Measurements from ENCODE around the gene SLC6A3.

The SLC6A3 gene

GRCh38 chr5:1412163-1412562 lies 33.1 kb downstream of the SLC6A3 start:
- DNase-seq = no peak
- no peak for TF ChIP-seq GATA1 (IDR thresholded peaks at IDR 0.05; ENCODE audit: low read depth, low read length)
- no peak for TF ChIP-seq POLR2A (IDR thresholded peaks at IDR 0.05; ENCODE audit: low read length)

DNA sequence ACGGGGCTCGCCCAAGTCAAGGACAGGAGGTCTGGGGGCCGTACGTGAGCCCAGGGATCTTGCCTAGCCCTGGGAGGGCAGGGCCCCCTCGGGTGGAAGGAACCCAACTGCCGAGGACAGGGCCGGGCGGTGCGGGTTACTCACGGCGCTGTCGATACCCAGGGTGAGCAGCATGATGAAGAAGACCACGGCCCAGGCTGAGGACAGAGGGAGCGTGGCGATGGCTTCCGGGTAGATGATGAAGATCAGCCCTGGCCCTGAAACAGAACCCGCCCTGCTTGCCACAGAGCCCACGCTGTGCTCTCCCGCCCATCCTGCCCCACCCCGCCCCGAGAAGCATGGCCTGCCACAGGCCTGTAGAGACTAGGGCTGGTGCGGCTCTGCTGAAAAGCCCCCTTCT lies 34.1 kb downstream of the SLC6A3 start:
- no peak for DNase-seq
- no peak for TF ChIP-seq GATA1 (IDR thresholded peaks at IDR 0.05; ENCODE audit: low read depth, low read length)
- no peak for TF ChIP-seq POLR2A (IDR thresholded peaks at IDR 0.05; ENCODE audit: low read length)

DNA sequence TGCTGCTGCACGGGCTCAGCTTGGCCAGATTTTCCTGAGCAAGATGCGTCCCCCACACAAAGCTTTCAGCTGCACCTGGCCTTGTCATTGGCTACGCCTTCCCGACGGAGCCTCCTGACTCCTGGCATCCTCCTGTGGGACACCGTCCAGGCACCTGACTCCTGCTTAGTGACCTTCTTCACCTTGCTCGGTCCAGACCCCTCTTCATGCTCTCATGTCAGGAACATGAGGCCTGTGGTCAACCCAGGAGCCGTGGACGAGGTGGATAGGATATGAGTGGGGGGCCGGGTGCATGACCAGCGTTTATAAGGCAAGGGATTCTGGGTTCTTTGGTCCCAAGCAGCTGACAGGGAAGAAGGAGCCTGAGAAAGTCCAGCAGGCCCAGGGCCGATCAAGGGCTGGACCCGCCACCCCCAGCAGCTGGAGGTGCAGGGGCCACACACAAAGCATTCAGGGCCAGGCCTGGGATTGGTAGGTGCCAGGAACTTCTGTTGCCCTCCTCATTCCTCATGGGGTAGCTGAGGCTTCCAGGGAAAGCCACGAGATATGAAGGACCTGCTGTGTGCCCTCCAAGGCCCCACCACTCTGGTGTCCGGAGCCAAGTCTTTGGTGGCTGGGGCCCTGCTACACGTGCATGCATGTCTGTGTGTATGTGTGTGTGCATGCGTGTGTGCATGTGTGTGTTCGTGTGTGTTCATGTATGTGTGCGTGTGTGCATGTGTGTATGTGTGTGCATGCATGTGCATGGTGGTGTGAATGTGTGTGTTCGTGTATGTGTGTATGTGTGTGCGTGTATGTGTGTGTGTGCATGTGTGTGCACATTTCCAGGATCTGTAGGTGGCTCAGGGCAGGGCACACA lies 34.9 kb downstream of the SLC6A3 start:
- TF ChIP-seq POLR2A (IDR thresholded peaks at IDR 0.05; ENCODE audit: low read length) (no peak), GATA1 (IDR thresholded peaks at IDR 0.05; ENCODE audit: low read depth, low read length) (no peak)
- no peak for DNase-seq

DNA sequence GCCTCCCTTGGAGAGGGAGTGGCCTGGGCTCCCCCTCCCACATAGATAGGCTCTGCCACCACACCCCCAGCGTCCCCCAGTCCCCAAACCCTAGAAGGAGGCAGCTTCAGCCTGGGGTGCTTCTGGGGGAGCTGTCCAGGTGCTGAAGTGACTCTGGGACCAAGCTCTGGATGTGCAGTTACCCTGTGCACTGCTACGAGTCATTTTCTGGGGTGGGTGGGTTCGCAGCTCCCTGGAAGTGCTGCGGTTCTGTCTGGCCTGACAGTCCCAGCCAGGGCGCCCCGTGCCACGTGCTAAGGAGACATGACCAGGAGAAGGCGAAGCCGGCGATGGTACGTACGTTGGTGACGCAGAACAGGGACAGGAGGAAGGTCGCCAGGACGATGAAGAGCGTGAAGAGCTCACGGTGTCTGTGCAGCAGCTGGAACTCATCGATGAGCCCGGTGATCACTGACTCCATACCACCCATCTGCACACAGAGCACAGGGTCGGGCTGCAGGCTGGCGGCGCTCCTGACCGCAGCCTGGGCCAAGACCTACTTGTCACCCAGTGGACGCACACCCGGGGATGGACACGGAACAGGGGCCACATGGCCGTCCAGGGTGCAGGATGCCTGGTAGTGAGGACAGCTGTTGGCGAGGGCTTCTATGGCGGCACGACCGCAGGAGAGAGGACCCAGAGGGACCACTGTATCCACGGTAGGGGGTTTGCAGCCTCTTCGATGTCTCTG lies 35.7 kb downstream of the SLC6A3 start:
- peak; percentile 24 to 26 for DNase-seq
- TF ChIP-seq GATA1 (IDR thresholded peaks at IDR 0.05; ENCODE audit: low read depth, low read length) (no peak), POLR2A (IDR thresholded peaks at IDR 0.05; ENCODE audit: low read length) (no peak)

GRCh38 chr5:1406681-1407640 lies 38.3 kb downstream of the SLC6A3 start:
- DNase-seq = no peak
- TF ChIP-seq POLR2A (IDR thresholded peaks at IDR 0.05; ENCODE audit: low read length) (no peak), GATA1 (IDR thresholded peaks at IDR 0.05; ENCODE audit: low read depth, low read length) (no peak)

DNA sequence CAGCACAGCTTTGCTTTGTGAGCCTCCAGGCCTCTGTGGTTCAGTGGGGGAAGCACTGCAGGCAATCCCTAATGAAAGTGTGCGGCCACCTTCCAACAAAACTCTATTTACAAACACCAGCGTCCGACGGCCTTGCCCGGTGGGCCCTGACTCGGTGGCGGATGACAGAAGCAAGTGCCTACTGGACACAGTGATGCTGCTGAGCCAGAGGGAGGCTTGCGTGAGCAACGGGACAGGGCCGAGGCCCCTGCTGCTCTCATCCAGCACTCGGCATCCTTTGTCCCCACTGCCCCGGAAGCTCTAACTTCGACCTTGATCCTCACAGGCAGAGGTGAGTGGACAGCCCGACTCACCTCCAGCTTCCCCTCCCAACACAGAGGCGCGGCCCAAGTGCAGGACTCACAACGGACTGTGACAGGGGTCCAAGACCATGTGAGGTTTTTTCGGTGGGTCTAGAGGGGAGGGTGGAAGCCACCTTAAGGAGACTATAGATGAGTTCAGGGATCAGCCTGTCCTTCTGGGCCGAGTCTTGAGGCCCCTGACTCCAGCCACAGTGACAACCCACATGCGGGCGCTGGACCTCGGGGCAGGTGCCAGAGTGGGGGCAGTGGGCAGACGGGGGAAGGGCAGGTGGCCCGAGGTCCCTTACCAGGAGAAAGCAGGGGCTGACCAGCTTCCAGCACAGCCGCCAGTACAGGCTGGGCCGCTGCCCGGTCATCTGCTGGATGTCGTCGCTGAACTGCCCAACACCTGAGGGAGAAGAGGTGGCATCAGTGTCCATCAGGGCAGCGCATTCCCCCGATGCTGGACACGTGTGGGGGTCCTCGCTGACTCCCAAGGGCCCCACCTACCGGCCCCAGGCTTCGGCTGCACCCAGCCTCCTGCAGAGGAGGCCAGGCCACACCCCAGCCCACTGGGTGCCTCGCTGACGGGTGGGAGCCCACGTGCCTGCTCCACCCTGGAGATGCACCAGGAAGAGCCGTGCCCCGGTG lies 39.4 kb downstream of the SLC6A3 start:
- no peak for TF ChIP-seq GATA1 (IDR thresholded peaks at IDR 0.05; ENCODE audit: low read depth, low read length)
- TF ChIP-seq POLR2A (IDR thresholded peaks at IDR 0.05; ENCODE audit: low read length) = no peak
- DNase-seq = no peak

- TF ChIP-seq GATA1 (IDR thresholded peaks at IDR 0.05; ENCODE audit: low read depth, low read length) (no peak), POLR2A (IDR thresholded peaks at IDR 0.05; ENCODE audit: low read length) (no peak)
- DNase-seq = no peak
Observed at GRCh38 chr5:1405121-1405520, 40.1 kb downstream of the SLC6A3 start.

DNA sequence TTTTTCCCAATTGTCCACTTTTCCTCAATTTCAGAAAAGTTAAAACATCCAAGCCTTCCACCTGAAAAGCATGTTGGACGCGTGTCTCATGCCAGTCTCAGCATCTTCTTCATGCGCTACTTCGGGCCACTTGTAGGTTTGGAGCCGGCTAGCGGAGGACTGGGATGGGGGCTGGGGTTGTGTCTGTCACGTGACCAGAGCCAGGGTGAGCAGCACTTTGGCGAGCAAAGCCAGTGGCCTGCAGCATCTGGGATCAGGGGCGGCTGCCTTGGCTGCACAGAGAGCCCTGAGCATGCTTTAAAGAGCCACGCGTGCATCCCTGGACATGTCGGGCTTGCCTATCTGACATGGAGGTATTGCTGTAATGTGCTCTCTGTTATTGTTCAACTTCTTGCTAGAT lies 41.2 kb downstream of the SLC6A3 start:
- TF ChIP-seq POLR2A (IDR thresholded peaks at IDR 0.05; ENCODE audit: low read length) (no peak), GATA1 (IDR thresholded peaks at IDR 0.05; ENCODE audit: low read depth, low read length) (no peak)
- DNase-seq = no peak

DNA sequence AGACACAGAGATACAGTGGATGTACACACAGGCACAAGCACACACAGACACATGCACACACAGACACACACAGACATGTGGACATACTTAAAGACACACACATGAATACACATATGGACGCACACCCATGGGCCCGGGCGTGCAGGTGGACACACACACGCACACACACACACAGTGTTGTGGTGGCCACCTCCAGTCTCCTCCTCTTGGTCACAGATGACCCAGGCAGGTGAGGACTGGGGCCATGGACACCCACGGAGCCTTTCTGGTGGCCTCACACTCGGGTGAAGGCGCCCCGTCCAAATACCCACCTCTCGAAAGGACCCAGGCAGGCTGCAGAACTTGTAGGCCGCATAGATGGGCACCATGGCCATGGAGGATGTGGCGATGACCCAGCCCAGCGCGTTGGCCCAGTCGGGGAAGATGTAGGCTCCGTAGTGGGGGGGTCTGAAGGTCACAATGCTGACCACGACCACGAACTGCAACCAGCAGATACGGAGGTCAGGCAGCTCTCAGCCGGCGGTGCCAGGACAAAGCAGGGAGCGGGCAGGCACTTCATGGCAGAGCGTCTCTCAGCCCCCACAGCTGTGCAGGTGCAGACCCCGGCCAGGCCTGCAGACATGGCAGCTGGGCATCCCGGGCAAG lies 42.5 kb downstream of the SLC6A3 start:
- DNase-seq = no peak
- TF ChIP-seq POLR2A (IDR thresholded peaks at IDR 0.05; ENCODE audit: low read length) = no peak
- TF ChIP-seq GATA1 (IDR thresholded peaks at IDR 0.05; ENCODE audit: low read depth, low read length) = no peak

- TF ChIP-seq GATA1 (IDR thresholded peaks at IDR 0.05; ENCODE audit: low read depth, low read length) = no peak
- TF ChIP-seq POLR2A (IDR thresholded peaks at IDR 0.05; ENCODE audit: low read length) = no peak
- DNase-seq = no peak
Observed at GRCh38 chr5:1401536-1402138, 43.6 kb downstream of the SLC6A3 start.

DNA sequence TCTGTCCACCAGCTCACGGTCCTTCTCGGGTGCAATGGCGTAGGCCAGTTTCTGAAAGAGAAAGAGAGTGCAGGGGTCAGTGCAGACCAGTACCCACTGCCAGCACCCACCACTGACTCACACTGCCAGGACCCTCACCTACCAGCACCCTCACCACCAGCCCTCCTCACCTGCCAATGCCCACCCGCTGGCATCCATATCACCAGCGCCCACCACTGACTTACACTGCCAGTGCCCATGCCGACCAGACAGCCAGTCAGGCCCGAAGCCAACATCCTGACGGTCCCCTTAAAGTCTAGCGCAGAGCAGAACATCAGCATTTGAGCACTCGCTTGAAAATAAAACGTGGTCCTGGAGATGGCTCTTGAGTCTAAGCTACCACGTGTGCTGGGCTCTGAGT lies 44.3 kb downstream of the SLC6A3 start:
- DNase-seq = no peak
- TF ChIP-seq POLR2A (IDR thresholded peaks at IDR 0.05; ENCODE audit: low read length) = no peak
- TF ChIP-seq GATA1 (IDR thresholded peaks at IDR 0.05; ENCODE audit: low read depth, low read length) = no peak
